Neural cell (in vitro differentiated cells): Measurements from ENCODE around the gene LUC7L3. TPM values are rescaled to one million over a fixed set of nuclear protein-coding genes. Genes with fewer than 3 reads are reported as not detected.

Experiments
- H2AFZ ChIP-seq: fragments of 200-600, 300-800 bp; sonication (generic), shearing (Covaris generic); 2 replicates; pipeline ENCODE4 v1.6.0; 2014; ENCODE audit warnings: low read depth, mild to moderate bottlenecking, antibody characterized with exemption, low read length, moderate library complexity
- H3F3A ChIP-seq: fragments of 200-600 bp; shearing (Covaris generic); 2 replicates; pipeline ENCODE4 v1.6.1; 2016; ENCODE audit warnings: mild to moderate bottlenecking, moderate library complexity, mixed read lengths, antibody characterized with exemption, low read length; ENCODE audit not compliant: insufficient read depth, poor library complexity, severe bottlenecking
- H3K27ac ChIP-seq: fragments of 200-600, 300-800 bp; sonication (generic), shearing (Covaris generic); 2 replicates; pipeline ENCODE4 v1.5.1; 2014; ENCODE audit warnings: mild to moderate bottlenecking, low read length, moderate library complexity
- H3K27me3 ChIP-seq: fragments of 300-800, 200-600 bp; sonication (generic), shearing (Covaris generic); 2 replicates; pipeline ENCODE4 v1.6.0; 2014; ENCODE audit warnings: mild to moderate bottlenecking, low read depth, low read length, moderate library complexity; ENCODE audit not compliant: insufficient read depth
- H3K36me3 ChIP-seq: fragments of 300-800, 200-600 bp; sonication (generic), shearing (Covaris generic); 2 replicates; pipeline ENCODE4 v1.5.1; 2014; ENCODE audit warnings: mild to moderate bottlenecking, antibody characterized with exemption, low read length, moderate library complexity; ENCODE audit not compliant: insufficient read depth
- H3K4me2 ChIP-seq: fragments of 300-800, 200-600 bp; sonication (generic), shearing (Covaris generic); 2 replicates; pipeline ENCODE4 v1.6.0; 2014; ENCODE audit warnings: mild to moderate bottlenecking, low read length
- H3K4me3 ChIP-seq: fragments of 300-800, 200-600 bp; sonication (generic), shearing (Covaris generic); 2 replicates; pipeline ENCODE4 v1.5.1; 2014; ENCODE audit warnings: mild to moderate bottlenecking, low read length, moderate library complexity
- H3K79me2 ChIP-seq: fragments of 200-600 bp; shearing (Covaris generic); replicated peaks from 2 replicates; pipeline ENCODE4 v1.6.0; 2014; ENCODE audit warnings: mild to moderate bottlenecking, low read length, moderate library complexity; ENCODE audit not compliant: insufficient read depth
- H3K9ac ChIP-seq: fragments of 300-800, 200-600 bp; sonication (generic), shearing (Covaris generic); 2 replicates; pipeline ENCODE4 v1.6.1; 2016; ENCODE audit warnings: mild to moderate bottlenecking, low read length, mixed read lengths
- H3K9me2 ChIP-seq: fragments of 200-600 bp; shearing (Covaris generic); 2 replicates; pipeline ENCODE4 v1.6.1; 2016; ENCODE audit warnings: mild to moderate bottlenecking, low read length, mixed read lengths; ENCODE audit not compliant: insufficient read depth
- H3K9me3 ChIP-seq: fragments of 200-600, 300-800 bp; sonication (generic), shearing (Covaris generic); 2 replicates; pipeline ENCODE4 v1.6.1; 2016; ENCODE audit warnings: mild to moderate bottlenecking, mixed run types, low read length, moderate library complexity, mixed read lengths
- H4K20me1 ChIP-seq: fragments of 200-600 bp; shearing (Covaris generic); 2 replicates; pipeline ENCODE4 v1.6.1; 2016; ENCODE audit warnings: mild to moderate bottlenecking, mixed run types; ENCODE audit not compliant: insufficient read depth
- EP300 ChIP-seq: fragments of 450-650 bp; conservative IDR thresholded peaks from 2 replicates; pipeline ENCODE4 v1.6.1; 2014; ENCODE audit warnings: antibody characterized with exemption, mild to moderate bottlenecking, moderate library complexity; ENCODE audit not compliant: poor library complexity, severe bottlenecking
- EZH2 ChIP-seq: fragments of 200-600, 300-800 bp; shearing (Covaris generic), sonication (generic); IDR thresholded peaks from 2 replicates; pipeline ENCODE4 v1.6.1; 2014; ENCODE audit warnings: antibody characterized with exemption, low read length, borderline replicate concordance, mild to moderate bottlenecking; ENCODE audit not compliant: insufficient read depth, poor library complexity, severe bottlenecking
- MXI1 ChIP-seq: fragments of 450-650 bp; conservative IDR thresholded peaks from 2 replicates; pipeline ENCODE4 v1.6.1; 2014; ENCODE audit warnings: antibody characterized with exemption, mild to moderate bottlenecking; ENCODE audit not compliant: poor library complexity, severe bottlenecking
- POLR2AphosphoS5 ChIP-seq: IDR thresholded peaks from 2 replicates; pipeline ENCODE4 v1.6.1; 2012
- RAD21 ChIP-seq: fragments of 450-650 bp; conservative IDR thresholded peaks from 2 replicates; pipeline ENCODE4 v1.6.1; 2014; ENCODE audit warnings: antibody characterized with exemption, mild to moderate bottlenecking, moderate library complexity
- REST ChIP-seq: IDR thresholded peaks from 2 replicates; pipeline ENCODE4 v1.6.1; 2012; ENCODE audit warnings: borderline replicate concordance
- SMC3 ChIP-seq: fragments of 450-650 bp; conservative IDR thresholded peaks from 2 replicates; pipeline ENCODE4 v1.6.1; 2014; ENCODE audit warnings: antibody characterized with exemption, mild to moderate bottlenecking, moderate library complexity; ENCODE audit not compliant: poor library complexity
- TAF1 ChIP-seq: IDR thresholded peaks from 2 replicates; pipeline ENCODE4 v1.6.1; 2012; ENCODE audit warnings: low read depth
- polyA plus RNA-seq: library from polyadenylated mRNA; depleted of rRNA; stranded (reverse); fragments of >200 nt; gene quantifications from 2 replicates; pipeline ENCODE4 v1.2.3, GENCODE V29; 2014
- TF ChIP-seq, protein P1 (sequence below): fragments of 450-650 bp; IDR thresholded peaks from 2 replicates; pipeline ENCODE4 v1.5.1; 2014; ENCODE audit warnings: antibody characterized with exemption, mild to moderate bottlenecking, moderate library complexity; ENCODE audit not compliant: poor library complexity, severe bottlenecking

Gene LUC7L3
- polyA plus RNA-seq, 1 donor from 2014 or later, result 677 TPM

DNA sequence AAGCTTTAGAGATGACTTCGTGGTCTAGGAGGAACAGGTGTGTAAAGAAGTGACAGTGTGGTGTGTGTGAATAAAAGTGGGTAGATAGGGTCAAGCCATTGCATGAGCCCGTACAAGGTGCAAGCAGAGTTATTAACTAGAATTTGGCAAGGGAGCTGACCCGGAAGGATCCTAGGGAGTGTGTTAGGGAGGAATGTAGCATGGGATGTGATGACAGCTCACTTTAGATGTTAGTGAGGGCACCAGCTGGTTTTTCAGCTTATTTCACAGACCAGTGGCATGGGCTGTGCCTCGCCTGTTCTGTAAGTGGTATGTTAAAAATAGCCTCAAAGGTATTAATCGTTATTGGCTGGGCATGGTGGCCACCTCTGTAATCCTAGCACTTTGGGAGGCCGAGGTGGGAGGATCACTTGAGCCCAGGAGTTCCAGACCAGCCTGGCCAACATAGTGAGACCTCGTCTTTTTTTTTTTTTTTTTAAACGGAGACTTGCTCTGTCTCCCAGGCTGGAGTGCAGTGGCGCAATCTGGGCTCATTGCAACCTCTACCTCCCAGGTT lies 39.7 kb downstream of the LUC7L3 start:
- no peaks in the 10 kb centered on the region for H3K27me3 ChIP-seq

DNA sequence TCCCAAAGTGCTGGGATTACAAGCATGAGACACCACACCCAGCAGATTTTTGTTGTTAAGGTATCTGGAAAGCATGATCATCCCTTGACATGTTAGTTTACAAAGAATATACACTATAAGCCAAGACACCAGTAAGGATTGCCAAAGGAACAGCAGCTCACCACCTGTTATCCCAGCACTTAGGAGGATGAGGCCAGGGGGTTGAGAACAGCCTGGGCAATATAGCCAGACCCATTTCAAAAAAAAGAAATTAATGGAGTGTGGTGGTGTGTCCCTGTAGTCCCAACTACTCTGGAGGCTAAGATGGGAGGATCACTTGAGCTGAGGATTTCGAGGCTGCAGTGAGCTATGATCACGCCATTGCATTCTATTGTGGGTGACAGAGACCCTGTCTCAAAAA lies 42.8 kb downstream of the LUC7L3 start:
- no peaks in the 10 kb centered on the region for H3K36me3 ChIP-seq
- no peak for TF ChIP-seq POLR2AphosphoS5
- no peak for TF ChIP-seq RAD21
- no peak for TF ChIP-seq TAF1
- TF ChIP-seq, protein P1, sequence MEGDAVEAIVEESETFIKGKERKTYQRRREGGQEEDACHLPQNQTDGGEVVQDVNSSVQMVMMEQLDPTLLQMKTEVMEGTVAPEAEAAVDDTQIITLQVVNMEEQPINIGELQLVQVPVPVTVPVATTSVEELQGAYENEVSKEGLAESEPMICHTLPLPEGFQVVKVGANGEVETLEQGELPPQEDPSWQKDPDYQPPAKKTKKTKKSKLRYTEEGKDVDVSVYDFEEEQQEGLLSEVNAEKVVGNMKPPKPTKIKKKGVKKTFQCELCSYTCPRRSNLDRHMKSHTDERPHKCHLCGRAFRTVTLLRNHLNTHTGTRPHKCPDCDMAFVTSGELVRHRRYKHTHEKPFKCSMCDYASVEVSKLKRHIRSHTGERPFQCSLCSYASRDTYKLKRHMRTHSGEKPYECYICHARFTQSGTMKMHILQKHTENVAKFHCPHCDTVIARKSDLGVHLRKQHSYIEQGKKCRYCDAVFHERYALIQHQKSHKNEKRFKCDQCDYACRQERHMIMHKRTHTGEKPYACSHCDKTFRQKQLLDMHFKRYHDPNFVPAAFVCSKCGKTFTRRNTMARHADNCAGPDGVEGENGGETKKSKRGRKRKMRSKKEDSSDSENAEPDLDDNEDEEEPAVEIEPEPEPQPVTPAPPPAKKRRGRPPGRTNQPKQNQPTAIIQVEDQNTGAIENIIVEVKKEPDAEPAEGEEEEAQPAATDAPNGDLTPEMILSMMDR, result no peak
- TF ChIP-seq SMC3, result no peak
- TF ChIP-seq EP300, result no peak
- no peak for TF ChIP-seq EZH2
- no peak for TF ChIP-seq REST
- TF ChIP-seq MXI1, result no peak

More for the DNA sequence above, 39.7 kb downstream of the LUC7L3 start:
- Histone ChIP-seq H3K79me2 (no peaks in the 10 kb centered on the region), H2AFZ (no peak overlapping the region), H3K36me3 (no peaks in the 10 kb centered on the region), H3K9ac (no peak overlapping the region), H4K20me1 (no peaks in the 10 kb centered on the region), H3K9me3 (no peaks in the 10 kb centered on the region), H3K4me3 (no peak overlapping the region), H3K27ac (no peak overlapping the region), H3F3A (peaks cover 4% of the 10 kb centered on the region), H3K4me2 (no peak overlapping the region), H3K9me2 (no peaks in the 10 kb centered on the region)
- TF ChIP-seq RAD21 (no peak), REST (no peak)

More for the DNA sequence above, 42.8 kb downstream of the LUC7L3 start:
- no peak overlapping the region for H3K4me2 ChIP-seq
- H3K27me3 ChIP-seq, result no peaks in the 10 kb centered on the region
- H3K79me2 ChIP-seq, result no peaks in the 10 kb centered on the region
- no peaks in the 10 kb centered on the region for H3F3A ChIP-seq
- H3K9me2 ChIP-seq, result no peaks in the 10 kb centered on the region
- H4K20me1 ChIP-seq, result no peaks in the 10 kb centered on the region
- H3K4me3 ChIP-seq, result no peak overlapping the region
- no peak overlapping the region for H2AFZ ChIP-seq
- no peaks in the 10 kb centered on the region for H3K9me3 ChIP-seq
- H3K9ac ChIP-seq, result no peak overlapping the region
- H3K27ac ChIP-seq, result no peak overlapping the region
